22Rv1 (cell line): ENCODE data around the gene PAPOLB.

Source experiments
- H3K27ac ChIP-seq: fragments of 450-650 bp; 2 replicates; pipeline ENCODE4 v1.5.1; 2017
- CTCF ChIP-seq: fragments of 450-650 bp; IDR thresholded peaks from 2 replicates; pipeline ENCODE4 v1.5.1; 2017; ENCODE audit warnings: mild to moderate bottlenecking
- ZFX ChIP-seq: fragments of 450-650 bp; IDR thresholded peaks from 2 replicates; pipeline ENCODE4 v1.6.1; 2017; ENCODE audit warnings: antibody characterized with exemption, borderline replicate concordance

The PAPOLB gene

DNA sequence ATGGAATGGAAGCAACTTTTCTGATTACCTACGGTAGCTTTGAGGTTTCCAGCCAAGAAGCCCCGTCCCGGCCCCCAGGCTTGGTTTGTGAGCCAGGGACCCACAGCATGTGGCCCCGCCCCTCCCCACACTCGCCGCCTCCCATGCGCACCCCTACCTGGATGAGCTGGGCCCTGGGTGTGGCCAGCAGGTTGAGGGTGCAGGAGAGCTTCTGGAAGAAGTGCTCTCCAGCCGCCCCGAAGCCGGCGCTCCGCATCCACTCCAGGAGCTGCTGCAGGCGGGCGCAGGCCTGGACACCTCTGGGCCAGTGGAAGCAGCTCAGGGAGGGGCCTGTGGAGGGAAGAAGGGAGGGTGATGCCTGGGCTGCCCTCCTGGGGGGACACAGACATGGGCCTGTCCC lies 46.7 kb downstream of the PAPOLB start:
- no peak overlapping the region for H3K27ac ChIP-seq
- TF ChIP-seq ZFX: no peak
- no peak for TF ChIP-seq CTCF

GRCh38 chr7:4814433-4814832 lies 47.4 kb downstream of the PAPOLB start:
- H3K27ac ChIP-seq: no peak overlapping the region
- TF ChIP-seq CTCF: no peak
- TF ChIP-seq ZFX: no peak

DNA sequence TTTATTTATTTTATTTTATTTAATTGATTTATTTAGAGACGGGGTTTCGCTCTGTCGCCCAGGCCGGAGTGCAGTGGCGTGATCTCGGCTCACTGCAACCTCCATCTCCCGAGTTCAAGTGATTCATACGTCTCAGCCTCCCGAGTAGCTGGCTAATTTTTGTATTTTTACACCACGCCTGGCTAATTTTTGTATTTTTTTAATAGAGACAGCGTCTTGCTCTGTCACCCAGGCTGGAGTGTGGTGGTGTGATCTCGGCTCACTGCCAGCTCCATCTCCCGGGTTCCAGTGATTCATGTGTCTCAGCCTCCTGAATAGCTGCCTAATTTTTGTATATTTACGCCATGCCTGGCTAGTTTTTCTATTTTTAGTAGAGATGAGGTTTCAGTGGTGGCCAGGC lies 52.2 kb downstream of the PAPOLB start:
- TF ChIP-seq CTCF (no peak), ZFX (no peak)
- H3K27ac ChIP-seq: no peak overlapping the region

GRCh38 chr7:4809091-4809591 lies 52.7 kb downstream of the PAPOLB start:
- no peak overlapping the region for H3K27ac ChIP-seq
- no peak for TF ChIP-seq CTCF
- TF ChIP-seq ZFX: no peak

DNA sequence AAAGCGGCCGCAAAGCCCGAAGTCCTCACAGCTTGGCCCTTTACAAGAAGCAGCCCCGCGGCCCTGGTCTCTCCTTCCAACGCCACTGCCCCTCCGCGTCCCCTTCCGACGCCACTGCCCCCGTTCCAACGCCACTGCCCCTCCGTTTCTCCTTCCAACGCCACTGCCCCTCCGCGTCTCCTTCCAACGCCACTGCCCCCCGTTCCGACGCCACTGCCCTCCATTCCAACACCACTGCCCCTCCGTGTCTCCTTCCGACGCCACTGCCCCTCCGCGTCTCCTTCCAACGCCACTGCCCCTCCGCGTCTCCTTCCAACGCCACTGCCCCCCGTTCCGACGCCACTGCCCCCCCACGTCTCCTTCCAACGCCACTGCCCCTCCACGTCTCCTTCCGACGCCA lies 53.3 kb downstream of the PAPOLB start:
- H3K27ac ChIP-seq: no peak overlapping the region
- TF ChIP-seq CTCF (no peak), ZFX (no peak)

DNA sequence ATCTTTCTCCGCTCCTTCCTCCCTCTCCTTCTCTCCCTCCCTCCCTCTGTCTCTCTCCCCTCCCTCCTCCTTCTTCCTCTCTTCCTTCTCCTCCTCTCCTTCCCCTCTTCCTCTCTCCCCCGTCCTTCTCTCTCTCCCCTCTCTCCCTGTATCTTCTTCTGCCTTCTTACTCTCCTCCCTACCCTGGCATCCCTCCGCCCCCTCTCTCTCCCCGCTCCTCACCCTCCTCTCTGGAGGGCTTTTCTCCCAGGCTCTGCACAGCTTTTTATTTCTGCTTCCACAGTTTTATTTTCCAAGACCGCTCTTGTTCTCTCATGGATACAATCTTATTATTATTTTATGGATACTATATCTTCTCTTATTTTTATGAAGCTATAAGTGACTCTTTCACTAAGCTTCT lies 53.8 kb downstream of the PAPOLB start:
- TF ChIP-seq ZFX (no peak), CTCF (no peak)
- H3K27ac ChIP-seq: no peak overlapping the region
